HG03196 (cell line): ENCODE measurements around the gene ACVR1B.

Experiments used
- ATAC-seq: cut with Tn5 transposase; IDR thresholded peaks from one replicate; pipeline ENCODE4 v1.9.1; 2021; ENCODE audit not compliant: unreplicated experiment

Gene ACVR1B

DNA sequence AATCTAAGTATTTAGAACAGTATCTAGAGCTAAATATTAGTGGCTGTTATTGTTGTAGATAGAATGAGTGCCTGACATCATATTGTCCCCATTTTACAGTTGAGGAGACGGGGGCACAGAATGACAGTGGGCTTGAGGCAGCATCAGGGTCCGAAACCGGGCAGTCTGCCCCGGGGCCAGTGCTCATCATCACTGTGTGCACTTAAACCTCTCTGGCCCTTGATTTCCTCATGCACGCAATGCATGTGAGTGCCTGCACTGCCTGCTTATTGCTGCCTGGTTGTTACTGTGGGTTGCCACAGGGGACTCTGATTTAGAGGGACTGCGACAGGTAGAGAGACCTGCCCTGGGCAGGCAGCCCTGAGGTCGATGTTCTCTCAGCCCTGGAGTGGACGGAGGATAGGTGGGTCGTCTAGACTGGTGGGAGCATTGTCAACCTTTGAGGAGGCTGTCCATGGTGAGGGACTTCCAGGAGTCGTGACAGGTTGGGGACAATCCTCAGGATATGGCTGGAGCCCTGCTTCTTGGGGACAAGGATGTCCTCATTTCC lies 34.4 kb upstream of the ACVR1B start:
- no peak for ATAC-seq

DNA sequence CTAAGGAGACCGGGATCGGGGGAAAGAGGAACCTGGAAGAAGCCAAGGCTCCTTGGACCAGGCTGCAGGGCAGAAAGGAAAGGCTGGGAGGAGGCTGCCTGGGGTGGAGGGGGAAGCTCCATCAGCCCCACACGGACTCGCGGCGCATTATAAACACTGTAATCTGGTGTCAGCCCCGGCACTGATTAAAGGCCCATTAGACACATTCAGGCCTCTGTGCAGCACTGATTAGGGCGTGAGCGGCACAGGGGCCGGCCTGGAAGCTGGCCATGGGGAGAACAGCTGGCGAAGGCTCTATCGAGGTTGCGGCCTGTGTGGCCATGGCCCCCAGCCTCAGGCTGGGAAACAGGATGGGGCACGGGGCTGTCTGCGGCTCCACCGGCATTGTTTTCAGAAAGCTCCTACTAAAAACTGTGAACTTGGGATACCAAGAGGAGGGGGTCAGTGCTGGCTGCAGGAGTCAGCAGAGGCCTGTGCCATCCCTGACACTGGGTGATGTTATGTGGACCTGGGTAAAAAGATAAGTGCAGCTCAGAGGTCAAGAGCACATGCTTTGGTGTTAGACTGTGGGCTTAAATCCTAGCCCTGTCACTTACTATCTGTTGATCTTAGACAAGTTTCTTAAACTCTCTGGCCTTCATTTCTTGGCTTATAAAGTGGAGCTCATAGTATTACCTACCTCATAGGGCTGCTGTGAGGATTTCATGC lies 33.6 kb upstream of the ACVR1B start:
- ATAC-seq = no peak

DNA sequence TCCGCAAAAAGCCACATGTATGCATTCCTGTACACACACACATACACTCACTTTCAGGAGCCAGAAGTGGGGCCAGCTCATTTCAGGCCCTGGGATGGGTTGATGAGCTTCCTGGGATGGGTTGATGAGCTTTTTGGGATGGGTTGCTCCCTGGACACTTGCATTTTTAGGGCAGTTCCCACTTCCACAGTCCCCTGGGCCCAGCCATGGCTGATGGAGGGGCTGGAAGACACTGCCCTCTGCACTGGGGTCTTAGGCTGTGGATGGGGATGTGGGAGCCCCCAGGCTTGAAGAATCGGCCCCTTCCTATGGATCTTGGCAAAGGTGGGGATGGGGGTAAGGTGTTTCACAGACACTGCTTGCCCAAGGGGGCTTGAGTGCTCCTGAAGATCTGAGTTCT lies 31.5 kb upstream of the ACVR1B start:
- ATAC-seq = no peak

DNA sequence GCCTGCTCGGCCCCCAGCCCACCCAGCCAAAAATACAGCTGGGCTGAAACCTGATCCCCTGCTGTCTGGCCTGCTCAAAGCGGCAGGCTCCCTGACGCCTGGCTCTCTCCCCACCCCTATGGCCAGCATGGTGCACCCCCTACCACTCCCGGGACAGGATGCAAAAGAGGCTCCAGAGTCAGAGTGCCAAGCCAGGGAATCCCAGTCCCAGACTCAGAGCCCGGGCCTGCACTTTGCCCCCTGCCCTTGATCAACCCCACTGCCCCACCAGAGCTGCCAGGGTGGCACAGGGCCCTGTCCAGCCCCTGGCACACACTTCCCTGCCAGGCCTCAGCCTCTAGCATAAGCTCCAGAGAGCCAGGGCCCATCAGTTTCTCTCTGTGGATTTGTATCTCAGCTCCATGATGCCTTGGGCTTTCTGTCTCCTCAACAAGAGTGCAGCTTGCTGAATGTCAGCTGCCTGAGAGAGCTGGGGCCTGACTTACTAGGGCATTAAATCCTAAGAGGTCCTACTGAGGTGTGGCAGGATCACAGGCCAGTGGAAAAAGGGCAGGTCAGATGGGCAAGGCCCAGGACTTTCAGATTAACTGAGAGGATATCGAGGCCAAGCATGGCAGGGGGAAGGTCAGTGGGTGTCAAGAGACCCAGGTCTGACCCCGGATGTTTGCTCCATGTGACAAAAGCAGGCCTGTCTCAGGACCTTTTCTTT lies 30.3 kb upstream of the ACVR1B start:
- ATAC-seq = no peak

DNA sequence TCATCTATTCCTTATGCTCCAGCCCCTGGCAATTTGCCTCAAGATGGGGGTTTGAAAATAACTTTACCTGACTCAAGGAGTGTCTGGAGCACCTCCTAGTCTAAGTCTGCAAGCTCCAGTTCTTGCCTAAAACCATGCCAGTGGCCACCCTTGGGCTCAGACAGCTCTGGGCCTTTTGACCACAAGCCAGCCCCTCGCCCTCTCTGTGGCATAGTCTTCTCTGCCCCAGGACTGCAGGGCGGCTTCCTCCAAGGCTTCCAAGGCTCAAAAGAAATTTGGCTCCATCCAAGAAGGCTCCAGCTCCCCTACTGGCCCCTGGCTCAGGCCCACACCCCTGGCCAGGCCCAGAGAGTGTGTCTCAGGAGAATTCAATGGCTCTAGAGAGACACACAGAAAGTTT lies 29.4 kb upstream of the ACVR1B start:
- ATAC-seq = no peak

DNA sequence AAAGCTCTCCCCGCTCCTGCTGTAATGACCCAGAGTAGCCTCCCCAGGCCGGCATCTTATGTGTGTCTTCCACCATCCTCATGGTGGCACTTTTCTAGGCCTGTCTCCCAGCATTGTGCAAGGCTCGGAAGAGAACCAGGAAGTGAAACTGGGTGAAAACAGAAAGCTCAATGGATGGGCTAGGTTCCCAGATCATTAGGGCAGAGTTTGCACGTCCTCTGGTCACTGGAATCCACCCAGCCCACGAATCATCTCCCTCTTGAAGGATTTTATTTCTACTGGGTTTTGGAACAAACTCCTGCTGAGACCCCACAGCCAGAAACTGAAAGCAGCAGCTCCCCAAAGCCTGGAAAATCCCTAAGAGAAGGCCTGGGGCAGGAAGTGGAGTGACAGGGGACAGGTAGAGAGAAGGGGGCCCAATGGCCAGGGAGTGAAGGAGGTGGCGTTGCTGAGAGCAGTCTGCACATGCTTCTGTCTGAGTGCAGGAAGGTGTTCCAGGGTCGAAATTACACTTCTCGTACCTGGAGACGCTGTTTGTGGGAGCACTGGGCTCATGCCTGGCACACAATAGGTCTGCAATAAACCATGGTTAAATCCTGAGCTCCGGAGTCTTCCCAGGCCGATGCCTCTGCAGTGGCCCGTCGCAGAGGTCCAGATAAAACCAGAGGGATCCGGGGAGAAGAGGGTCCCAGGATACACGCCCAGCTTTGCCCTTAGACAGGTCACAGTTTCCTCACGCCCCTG lies 28.6 kb upstream of the ACVR1B start:
- ATAC-seq = no peak

DNA sequence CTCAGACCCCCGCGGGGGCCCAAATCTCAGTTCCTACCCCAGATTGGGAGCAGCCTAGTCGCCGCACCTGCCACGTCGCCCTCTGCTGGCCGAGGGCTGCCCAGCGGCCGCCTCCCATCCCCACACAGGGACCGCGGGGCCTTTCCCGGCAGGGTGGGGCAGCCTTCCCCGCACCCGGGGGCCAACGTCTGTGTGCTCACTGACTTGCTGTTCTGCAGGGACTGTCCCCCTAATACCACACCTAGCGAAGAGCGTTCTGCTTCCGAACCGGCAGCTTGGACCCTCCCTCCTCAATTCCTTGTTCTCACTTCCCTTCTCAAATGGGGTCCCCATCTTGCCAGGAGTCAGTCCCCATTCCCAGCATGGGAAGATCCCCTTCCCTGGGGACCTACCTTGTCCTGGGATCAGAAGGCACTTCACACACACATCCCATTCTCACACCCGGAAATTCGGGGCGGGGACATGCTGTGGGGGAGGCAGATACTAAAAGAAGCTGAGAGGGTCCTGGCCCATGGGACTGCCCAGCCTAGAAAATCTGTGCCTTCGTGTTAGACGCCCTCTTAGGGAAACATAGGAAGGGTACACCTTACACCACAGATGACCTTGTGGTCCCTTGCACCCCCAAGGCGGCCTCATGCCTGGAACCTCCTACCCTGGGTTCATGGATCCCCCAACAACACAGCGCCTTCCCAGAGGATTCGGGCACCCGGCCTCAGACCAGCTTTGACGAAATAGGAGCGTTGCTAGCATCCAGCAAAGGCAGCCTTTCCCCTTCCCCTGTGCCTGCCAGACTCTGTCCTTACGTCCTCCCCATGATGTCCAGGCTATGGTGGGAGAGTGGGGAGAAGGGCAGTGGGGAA lies 27.8 kb upstream of the ACVR1B start:
- no peak for ATAC-seq

DNA sequence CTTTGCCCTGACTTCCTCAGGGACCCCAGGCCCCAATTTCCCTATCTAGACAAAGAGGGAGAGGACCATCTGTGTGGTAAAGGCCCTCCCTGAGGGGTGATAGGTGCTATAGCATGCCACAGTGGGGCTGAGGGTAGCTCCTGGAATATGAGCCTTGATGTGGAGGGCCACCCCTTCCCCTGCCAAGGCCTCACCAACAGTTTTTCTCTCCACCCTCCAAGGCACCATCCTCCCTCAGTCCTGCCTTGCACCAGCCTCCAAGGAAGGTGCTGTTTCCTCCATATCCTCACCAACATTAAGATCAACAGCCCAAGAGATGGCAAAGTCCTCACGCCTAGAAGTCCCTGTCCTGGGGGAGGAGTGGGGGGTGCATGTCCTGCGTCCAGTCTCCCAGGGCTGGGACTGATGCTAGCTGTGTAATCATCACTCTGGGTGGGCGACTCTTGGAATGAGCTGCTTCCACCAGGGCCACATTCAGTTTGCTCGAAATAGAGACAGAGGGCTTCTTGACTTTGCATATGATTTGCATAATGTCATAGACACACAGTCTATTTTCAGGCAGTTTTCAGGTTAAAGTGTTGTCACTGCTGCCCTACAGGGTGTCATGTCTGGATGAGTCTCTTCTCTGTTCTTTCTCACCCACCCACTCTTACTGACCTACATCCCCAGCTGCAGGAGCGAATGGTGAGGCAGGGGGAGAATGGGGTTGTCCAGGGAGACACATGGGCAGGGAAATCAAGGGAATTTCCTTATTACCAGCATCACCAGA lies 26.8 kb upstream of the ACVR1B start:
- ATAC-seq = no peak

DNA sequence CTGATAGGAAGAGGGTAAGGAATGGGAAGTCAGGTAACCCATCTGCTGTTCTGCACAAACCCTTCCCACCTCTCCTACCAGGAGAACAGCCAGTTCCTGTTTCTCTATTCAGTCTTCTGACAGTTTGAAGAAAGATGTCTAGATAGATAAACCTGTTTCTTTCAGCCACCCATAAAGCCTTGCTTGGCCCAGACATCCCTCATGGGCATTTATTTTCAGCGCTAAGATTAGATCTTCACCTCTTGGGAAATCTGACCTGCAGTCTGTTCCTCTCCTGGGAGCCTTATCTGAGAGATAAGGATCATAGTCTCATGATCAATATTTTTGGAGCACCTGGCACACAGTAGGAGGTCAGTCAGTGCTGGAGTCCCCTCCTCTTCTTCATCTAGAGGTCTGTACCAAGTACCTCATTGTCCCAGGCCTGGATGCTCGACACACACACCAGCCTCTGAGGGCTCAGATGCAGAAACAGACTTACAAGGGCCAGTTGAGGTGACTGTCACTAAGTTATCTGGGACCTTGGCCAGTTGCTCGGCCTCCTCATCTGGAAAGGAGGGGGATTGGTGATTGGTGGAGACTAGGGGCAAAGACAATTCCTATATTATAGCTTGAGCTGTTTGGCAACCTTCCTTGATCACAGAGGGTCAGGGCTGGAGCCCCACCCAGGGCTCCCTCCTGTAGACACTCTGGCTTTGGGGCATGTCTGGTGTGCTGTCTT lies 26.0 kb upstream of the ACVR1B start:
- no peak for ATAC-seq

DNA sequence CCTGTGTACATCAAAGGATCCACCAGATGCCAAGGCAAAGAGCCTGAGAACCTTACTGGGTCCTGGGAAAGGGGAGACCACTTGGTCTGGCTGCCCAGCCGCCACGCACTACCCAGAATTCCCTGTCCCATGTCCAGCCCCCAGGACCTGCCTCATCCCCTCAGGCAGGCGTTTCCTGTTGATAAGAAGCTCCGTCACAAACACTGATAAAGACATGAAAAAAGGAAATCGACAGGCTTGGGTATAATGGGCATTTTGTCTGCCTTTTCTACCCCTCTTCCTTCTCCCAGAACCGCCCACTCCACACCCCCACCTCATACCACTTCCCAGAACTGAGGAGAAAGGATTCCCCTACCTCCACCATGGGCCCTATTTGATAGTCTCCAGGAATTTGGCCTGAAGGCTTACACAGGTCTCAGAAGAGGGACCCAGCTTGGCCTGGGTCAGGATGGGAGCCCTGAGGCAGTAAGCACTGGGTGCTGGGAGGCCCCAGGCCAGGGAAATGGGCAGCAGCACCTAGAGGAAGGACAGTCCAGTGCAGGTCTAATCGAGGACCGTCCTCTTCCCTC lies 25.4 kb upstream of the ACVR1B start:
- no peak for ATAC-seq

DNA sequence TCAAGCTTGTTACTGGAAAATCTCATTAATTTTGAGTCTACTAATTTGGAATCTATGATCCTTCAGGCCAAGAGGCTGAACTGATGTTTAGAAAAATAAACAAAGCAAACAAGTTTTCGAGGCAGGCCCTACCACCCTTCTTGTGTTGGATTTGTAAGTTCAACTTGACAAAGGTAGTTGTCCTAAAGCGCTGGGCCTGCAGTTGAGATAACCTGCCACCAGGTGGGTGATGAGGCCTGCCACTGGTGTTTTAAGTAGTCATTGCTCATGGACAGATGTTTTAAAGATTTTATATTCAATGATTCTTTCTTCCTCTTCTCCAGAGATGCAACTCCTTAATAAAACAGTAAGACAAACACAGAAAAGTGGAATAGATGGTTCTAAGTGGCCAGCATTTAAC lies 24.8 kb upstream of the ACVR1B start:
- no peak for ATAC-seq

DNA sequence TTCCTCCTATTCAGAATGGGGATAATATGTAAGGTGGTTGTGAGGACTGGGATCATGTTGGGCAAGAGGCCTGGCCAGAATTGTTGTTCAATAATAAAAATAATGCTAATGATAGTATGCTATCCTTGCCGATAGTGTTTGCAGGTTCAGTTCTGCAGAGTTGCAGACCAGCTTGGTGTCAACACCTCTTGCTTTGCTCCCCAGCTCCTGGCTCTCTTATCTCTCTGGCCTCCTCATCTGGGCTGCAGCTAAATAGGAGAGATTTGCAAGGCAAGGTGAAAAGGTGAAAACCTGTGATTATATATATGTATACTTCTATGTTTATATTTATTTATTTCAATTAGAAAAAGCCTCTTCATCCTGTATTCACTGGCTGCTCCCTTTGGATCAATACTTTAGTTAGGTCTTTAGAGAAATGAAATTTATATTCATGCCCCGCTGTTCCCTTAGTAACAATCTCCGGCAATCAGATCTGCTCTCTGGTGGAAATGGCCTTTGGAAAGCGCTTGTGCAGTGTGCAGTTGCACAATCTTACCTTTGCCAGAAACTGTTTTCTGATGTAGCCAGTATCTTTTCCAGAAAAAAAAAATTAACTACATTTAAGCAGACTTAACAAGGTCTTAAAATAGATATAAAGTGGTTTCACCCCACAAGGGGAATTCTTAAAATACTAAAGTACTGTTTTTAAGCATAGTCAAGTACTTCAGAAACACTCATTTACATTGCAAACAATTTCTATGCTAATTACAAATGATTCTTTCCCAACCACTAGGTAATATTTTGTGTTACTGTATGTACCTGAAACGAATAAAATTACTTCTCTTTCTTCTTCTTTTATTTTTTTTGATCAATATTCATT lies 19.1 kb upstream of the ACVR1B start:
- no peak for ATAC-seq

DNA sequence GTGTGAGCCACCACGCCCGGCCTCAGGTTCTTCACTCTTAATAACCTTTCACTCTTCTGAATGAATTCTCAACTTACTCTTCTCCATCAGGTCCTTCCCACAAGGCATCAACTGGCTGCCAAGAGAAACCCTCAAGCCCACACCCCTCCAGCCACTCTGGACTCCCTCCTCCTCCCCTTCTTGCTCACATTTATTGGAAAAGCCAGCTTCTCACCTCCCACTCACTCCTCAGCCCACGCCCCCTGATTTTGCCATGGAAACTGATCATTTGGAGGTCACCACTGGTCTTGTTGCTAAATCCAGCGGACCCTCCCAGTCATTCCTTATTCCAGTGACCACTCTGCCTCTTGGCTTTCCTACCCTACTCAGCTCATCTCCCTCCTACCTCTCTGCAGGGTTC lies 17.4 kb upstream of the ACVR1B start:
- ATAC-seq = no peak

DNA sequence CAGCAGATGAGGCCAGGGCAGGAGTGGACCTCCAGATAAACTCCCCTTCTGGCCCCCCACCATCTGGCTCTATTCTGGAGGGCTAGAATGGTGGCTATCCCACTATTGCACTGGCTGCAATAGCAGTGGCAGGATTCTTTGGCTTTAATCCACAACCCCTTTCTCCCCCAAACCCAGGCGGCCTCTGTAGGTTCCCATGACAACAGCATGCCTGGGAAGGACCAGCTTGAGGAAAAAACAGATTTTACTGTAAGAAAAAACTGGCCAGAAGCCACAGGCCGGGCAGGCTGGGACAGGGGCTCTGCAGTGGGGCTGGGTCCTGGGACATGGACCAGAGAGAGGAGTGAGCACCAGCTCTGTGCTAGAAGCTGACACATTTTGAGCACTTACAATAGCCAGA lies 13.6 kb upstream of the ACVR1B start:
- no peak for ATAC-seq

DNA sequence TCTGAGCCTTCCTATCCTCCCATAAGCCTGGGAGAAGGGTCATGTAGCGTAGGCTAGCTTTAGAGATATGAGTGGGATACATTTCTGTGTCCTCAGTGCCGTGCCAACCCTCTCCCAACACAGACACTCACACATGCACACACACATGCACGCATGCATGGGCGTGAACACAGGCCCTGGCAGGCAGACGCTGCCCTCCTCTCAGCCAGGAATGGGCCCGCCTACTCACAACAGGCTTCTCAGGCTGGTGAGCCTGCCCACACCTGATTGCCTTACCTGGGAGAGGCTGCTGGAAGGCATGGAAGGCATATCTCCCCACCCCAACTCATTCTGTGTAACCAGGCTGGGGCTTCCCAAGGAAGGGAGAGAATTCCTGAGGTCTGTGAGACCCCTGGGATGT lies 12.8 kb upstream of the ACVR1B start:
- no peak for ATAC-seq

DNA sequence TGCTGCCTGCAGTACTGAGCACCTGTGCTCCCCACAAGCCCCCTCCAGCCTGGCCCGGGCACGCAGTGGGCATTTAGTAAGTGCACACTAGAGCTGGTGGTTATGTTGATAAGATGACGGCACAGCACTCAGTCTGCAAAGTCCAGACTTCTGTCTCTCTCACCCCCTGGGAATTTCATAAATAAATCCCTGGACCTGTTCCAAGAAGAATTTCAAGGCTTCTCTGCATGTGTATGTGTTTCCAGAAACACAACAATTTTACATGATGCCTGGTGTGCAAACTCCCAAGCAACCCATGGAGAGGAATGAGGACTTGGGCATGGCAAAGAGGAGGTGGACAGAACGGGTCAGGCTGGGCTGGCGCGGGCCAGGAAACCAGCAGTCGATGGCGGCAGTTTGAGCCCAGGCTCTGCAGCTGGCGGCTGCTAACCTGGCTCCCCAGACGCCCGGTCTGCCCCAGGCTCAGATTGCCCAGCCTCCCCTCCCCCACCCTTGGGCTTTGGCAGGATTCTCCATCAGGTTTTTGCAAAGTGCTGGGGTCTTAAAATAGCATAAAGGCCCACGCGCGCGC lies 10.4 kb upstream of the ACVR1B start:
- ATAC-seq = no peak

DNA sequence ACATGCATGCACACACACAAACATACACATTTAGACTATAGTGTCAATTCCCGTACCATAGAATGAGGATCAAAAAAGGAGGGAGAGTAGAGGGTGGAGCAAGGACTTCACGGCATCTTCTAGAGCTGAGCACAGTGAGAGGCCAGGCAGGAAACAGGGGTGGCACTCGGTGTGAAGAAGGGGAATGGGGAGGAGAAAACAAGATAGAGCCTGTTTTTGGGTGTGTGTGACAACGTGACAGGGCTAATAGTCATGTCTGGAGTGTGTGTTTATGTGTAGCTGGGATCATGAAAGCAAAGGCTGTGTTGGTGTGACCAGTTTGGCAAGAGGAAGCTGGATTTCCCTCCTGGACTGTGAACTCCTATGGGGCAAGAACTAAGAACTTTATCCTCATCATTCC lies 9.9 kb upstream of the ACVR1B start:
- ATAC-seq = no peak

DNA sequence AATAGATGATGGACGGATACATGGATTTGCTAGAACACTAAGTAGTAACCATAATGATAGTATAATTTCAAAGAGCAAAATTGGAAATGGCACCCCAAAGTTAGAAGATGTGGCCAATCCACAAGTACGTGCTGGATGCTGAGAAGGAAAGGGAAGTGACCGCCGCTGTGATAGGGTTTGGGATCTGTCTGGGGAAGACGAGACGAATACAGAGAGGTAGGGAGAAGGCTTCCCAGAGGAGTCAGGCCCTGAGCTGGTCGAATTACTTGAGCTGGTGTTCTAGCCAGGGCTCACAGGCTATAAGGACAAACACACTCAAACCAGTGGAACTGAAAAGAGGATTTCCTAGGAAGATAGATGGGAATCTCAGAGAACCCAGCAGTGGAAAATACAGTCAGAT lies 9.4 kb upstream of the ACVR1B start:
- no peak for ATAC-seq
